SH-SY5Y (cell line): ENCODE measurements around the gene STON2.

ENCODE experiments used
- GATA2 ChIP-seq: IDR thresholded peaks from 2 replicates; pipeline ENCODE4 v1.6.1; 2011; ENCODE audit warnings: mild to moderate bottlenecking, low read depth, low read length
- GATA3 ChIP-seq: IDR thresholded peaks from 2 replicates; pipeline ENCODE4 v1.6.1; 2011; ENCODE audit warnings: low read depth, mild to moderate bottlenecking, low read length, moderate library complexity

Gene STON2

DNA sequence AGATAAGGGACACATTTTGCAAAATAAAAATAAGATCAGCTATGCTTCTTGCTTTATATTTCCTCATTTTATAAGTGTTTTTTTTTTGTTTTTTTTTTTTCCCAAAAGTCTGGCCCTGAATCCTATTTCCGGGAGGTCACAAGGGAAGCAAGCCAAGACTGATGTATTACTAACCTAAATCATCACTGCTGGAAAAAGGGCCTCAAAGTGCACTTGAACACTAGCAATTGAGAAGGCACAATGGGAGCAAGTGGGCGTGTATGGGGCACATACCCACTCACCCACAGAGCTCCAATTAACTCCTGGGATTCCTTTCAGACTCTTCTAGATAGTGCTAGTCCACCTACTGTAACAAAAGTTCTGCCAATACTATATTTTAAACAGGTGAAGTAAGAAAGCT lies 58.8 kb downstream of the STON2 start:
- TF ChIP-seq GATA3 (no peak), GATA2 (no peak)

DNA sequence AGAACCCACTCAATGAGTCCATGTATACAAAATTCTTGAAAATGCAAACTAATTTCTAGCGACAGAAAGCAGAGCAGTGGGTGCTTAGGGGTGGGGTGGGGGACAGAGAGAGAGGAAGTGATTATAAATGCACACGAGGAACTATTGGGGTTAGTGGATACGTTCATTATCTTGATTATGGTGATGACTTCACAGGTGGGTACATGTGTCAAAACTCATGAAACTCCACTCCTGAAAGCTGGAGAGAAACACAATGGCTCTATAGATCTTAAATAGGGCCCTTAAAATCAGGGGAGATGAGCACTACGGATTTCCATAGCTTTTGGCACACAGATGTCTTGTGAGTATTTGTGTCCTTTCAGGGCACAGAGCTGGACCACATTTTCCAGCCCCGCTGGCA lies 59.9 kb downstream of the STON2 start:
- TF ChIP-seq GATA3 (no peak), GATA2 (no peak)

- no peak for TF ChIP-seq GATA2
- TF ChIP-seq GATA3 = no peak
Observed at GRCh38 chr14:81337073-81337472, 63.1 kb downstream of the STON2 start.

- TF ChIP-seq GATA2 = no peak
- TF ChIP-seq GATA3 = no peak
Observed at GRCh38 chr14:81336009-81336408, 64.1 kb downstream of the STON2 start.

GRCh38 chr14:81332725-81333124 lies 67.4 kb downstream of the STON2 start:
- no peak for TF ChIP-seq GATA2

DNA sequence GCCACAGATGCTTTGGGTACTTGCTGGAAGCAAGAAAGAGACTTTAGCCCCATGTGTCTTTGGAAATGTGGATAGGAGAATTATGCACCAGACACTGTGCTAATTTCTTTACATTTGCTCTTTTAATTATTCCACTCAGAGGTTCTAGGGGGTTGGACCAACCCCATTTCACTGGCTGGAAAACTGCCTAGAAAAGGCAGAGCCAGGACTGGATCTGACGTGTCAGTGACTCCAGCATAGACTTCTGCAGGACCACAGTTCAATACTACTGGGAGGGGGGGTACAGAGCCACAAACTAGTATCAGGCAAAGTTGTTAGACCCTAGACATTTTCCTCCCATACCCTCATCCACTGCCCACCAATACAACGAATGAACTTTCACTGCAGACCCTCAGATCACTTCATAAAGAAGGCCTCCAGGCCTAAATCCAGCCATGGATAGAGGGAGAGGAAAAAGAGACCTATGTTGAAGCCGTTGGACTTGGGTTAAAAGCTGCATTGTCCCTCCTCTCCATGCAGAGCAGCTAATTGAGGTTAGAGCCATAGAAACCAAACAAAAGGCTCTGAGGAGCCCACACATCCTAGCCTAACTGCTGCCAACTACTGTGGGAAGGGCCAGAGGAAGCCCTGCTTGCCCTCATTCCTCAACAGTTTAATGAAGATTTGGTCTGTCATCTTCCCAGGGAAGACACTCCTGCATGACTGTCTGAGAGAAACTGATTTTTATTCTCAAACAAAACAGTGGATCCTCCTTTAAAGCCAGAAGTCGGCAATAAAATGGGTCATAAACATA lies 68.7 kb downstream of the STON2 start:
- TF ChIP-seq GATA3 (no peak), GATA2 (no peak)

DNA sequence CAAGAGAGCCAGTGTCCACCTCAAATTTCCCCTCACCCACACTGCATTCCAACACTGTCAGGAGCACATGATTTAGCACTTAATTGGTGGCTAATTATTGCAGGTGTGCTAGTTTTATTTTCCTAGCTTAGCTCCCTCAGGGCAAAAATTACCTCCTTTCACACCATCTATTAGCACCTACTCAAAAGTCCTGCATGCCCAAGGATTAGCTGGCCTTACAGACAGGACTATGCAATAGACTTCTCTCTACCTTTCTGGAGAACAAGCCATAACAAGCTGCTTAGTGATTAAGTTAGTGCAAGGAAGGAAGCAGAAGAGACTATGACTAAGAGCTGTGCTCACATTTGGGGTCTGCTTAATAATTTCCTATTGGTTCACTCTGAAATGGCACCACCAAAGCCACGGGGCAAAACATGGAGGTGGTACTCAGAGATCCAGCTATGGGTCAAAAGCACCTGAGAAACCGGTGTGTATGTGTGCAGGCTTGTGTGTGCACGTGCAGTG lies 69.5 kb downstream of the STON2 start:
- no peak for TF ChIP-seq GATA2
- TF ChIP-seq GATA3 = no peak

DNA sequence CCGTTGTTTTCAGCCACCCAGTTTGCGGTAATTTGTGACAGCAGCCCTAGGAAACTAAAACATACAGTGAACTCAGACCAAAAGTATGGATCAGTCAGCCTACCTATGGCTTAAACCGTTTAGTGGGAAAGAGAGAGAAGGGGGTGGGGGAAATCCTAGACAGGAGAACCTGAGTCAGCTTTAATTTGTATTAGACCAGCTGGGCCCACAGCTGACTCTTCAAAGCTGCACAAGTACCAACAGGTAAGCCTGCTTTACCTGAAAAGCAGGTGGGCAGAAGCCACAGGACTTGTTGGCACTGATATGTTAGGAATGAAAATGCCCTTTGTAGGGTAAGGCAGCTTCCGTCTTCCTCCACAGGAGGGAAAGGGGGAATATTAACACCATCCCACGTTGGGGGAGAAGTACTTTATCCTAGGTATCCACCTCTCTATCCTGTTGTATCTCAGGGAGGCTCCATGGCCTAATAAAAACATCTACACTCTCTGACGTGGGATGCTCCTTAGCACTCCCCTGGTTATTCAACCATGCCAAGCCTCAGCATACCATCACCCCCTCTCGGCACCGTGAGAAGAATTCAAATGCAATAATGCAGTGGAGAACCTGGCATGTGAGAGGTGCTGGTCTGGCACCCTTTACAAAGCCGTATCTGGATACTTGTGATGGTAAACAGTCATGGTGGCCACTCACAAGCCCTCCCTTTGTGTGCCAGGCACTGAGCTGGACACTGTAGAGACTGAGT lies 70.3 kb downstream of the STON2 start:
- no peak for TF ChIP-seq GATA2
- no peak for TF ChIP-seq GATA3

DNA sequence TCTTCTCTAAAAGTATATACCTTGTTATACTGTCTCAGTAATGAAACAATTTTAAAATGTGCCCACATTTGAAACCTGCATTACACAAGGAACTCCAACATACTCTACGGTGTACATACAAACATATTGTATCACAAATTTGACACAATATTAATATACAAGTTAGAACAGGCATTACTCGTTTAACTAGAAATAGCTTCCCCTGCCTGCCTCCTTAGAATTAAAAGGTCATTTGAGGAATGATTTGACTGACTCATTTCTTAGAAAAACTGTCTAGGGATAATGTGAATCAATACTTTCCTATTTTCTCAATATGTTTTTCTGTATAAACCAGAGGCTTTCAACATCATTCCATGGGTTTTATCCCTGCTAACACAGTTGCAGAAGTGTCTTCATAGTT lies 73.7 kb downstream of the STON2 start:
- no peak for TF ChIP-seq GATA3
- no peak for TF ChIP-seq GATA2

GRCh38 chr14:81324011-81324410 lies 76.1 kb downstream of the STON2 start:
- TF ChIP-seq GATA2 = no peak
- no peak for TF ChIP-seq GATA3

DNA sequence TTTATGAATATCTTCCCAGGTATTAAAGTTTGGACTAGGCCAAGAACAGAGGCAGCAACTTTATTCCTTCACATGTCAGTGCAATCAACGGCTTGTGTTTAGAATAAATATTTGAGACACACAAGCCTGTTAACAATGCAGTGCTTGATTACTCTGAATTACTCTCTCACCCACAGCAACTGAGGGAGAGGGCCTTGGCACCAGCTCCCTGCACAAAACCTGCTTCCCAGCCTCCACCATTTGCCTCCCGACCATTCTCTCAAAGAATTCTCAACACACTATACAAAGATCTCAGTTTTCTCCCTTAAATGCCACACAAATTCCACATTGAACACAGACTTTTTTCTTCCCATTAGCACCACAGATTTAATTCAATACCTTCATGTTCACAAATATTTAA lies 77.0 kb downstream of the STON2 start:
- no peak for TF ChIP-seq GATA2
- no peak for TF ChIP-seq GATA3

DNA sequence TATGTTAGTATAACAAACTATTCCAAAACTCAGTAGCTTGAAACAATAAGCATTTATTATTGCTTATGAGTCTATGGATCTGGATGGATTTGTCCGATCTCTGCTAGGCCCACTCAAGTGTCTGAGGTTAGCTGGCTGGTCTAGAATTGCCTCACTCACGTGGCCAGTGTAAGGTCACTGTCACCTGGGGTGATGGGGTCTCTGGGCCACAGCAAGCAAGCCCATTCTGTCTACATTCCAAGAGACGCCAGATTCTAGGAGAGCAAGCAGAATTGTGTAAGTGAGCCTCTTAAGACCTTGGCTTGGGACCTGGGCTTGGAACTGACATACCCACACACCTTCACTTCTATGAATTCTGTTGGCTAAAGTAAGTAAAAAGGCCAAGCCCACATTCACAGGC lies 80.2 kb downstream of the STON2 start:
- TF ChIP-seq GATA2 (no peak), GATA3 (no peak)

DNA sequence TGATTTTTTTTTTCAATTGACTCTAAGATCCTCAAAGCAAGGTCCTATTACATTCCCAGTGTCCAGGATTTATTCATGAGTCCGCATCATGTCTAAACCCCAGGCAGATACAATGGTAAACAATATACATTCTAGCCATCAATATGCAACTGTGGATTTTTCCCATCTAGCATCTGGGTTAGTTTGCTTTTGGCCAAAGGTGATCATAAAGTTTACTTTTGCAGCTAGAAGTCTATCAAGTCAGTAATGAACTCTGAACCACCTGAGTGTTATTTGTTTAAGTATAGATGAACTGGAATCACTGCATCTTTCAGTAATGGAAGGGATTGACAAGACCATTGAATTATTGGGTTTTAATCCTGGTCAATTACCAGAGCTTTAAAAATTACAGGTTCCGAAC lies 80.8 kb downstream of the STON2 start:
- TF ChIP-seq GATA2 = no peak
- no peak for TF ChIP-seq GATA3

DNA sequence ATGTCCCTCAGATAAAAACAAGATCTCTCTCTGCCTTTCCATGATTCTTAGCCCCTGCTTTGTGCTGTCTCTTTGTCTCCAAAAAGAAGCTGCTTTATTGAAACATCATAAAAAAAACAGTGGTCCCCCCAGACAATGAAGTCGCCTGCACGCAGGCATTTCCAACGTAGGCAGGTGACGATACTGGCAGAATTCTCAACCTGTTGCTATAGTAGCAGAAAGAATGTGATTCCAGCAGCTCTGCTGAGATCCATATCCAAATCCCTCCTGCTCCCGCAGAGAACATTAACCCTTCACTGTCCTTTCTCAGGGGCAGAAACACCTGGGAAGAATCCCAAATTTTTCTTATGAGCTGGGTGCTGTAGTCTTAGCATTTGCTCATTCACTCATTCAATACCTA lies 84.8 kb downstream of the STON2 start:
- TF ChIP-seq GATA2 (no peak), GATA3 (no peak)
